Ovary (tissue), 3 donors: ENCODE measurements around the gene FLOT1.

Experiments used
- EP300 ChIP-seq: sonication (generic); formaldehyde crosslinking; IDR thresholded peaks from one replicate; pipeline ENCODE4 v1.6.1; 2017; ENCODE audit warnings: antibody characterized with exemption
- POLR2A ChIP-seq: fragments of 450-650 bp; IDR thresholded peaks from one replicate; pipeline ENCODE4 v1.6.1; 2017; ENCODE audit warnings: antibody characterized with exemption, mild to moderate bottlenecking, moderate library complexity
- TF ChIP-seq, protein P1 (sequence below), 3 donors: fragments of 450-650 bp in 2 of 3; fragments of 200-600 bp in 1 of 3; IDR thresholded peaks; one replicate each; pipeline versions ENCODE4 v1.5.1 to v1.8.0; 2016 to 2022; ENCODE audit warnings: antibody characterized with exemption in 3 of 3, mild to moderate bottlenecking in 1 of 3
- donor health status: DM: no; HTN: no; CAD: no.

DNA sequence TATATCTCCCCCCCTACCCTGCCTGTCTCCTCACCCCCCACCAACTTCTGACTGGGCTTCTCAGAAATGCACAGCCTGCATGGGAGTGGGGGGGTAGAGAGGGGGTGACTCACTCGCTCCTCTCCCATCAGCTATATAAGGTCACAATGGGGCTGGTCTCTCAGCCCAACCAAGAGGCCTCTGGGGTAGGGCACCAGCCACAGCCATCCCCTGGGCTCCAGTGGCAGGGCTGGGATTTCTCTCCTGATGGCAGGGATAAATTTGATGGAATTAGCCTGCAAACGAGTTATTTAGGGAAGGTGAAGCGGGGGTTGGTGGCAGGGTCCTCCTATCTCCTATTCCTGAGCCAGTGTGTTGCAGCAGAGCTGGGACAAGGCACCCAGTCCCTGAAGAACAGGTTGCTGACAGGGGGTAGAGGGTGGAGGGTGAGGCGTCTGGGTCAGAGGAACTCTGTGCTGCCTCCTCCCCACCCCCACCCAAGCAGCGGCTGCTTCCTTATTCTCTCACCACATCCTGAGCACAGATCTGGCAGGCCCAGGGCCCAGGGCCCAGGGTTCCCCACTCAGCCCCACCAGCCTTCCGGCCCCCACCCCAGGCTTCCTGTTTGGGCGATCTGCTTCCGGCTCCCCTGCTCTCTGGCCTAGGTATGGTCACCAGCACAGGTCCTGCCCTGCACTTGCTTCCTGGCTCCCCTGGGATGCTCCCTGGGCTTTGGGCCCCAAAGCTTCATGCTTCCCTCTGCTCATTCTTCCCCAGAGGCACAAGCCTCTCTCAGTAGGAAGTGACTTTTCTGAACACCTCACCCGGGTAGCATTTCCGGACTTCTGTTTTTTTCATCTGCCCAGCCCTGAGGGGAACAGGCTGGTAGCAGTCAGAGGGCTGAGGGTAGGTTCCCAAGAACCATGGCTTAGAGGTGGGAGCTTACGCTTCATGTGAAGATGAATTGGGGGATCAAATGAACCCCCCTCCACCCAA, 60.1 kb downstream of the FLOT1 start:
- TF ChIP-seq, protein P1, sequence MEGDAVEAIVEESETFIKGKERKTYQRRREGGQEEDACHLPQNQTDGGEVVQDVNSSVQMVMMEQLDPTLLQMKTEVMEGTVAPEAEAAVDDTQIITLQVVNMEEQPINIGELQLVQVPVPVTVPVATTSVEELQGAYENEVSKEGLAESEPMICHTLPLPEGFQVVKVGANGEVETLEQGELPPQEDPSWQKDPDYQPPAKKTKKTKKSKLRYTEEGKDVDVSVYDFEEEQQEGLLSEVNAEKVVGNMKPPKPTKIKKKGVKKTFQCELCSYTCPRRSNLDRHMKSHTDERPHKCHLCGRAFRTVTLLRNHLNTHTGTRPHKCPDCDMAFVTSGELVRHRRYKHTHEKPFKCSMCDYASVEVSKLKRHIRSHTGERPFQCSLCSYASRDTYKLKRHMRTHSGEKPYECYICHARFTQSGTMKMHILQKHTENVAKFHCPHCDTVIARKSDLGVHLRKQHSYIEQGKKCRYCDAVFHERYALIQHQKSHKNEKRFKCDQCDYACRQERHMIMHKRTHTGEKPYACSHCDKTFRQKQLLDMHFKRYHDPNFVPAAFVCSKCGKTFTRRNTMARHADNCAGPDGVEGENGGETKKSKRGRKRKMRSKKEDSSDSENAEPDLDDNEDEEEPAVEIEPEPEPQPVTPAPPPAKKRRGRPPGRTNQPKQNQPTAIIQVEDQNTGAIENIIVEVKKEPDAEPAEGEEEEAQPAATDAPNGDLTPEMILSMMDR (IDR thresholded peaks at IDR 0.05) = no peak
- no peak for TF ChIP-seq POLR2A
- no peak for TF ChIP-seq EP300
